Endothelial cell (in vitro differentiated cells): ENCODE measurements around the gene ANKS1B. TPM values are rescaled to one million over a fixed set of nuclear protein-coding genes. Genes with fewer than 3 reads are reported as not detected.

ENCODE experiments used
- DNase-seq: peaks from one replicate; pipeline ENCODE4 v3.0.0; 2021; ENCODE audit warnings: low spot score
- H3K27ac Mint-ChIP-seq: one replicate; pipeline ENCODE4 v1.8.0; 2021; ENCODE audit warnings: mixed read lengths, inconsistent platforms; ENCODE audit not compliant: unreplicated experiment
- H3K27me3 Mint-ChIP-seq: one replicate; pipeline ENCODE4 v1.8.0; 2021; ENCODE audit warnings: mild to moderate bottlenecking, moderate library complexity, mixed read lengths, inconsistent platforms; ENCODE audit not compliant: unreplicated experiment
- H3K36me3 Mint-ChIP-seq: one replicate; pipeline ENCODE4 v1.8.0; 2021; ENCODE audit warnings: mild to moderate bottlenecking, low read depth, mixed read lengths, inconsistent platforms; ENCODE audit not compliant: unreplicated experiment
- H3K4me1 Mint-ChIP-seq: one replicate; pipeline ENCODE4 v1.8.0; 2021; ENCODE audit warnings: mild to moderate bottlenecking, mixed read lengths, inconsistent platforms; ENCODE audit not compliant: unreplicated experiment
- H3K4me3 Mint-ChIP-seq: one replicate; pipeline ENCODE4 v1.8.0; 2021; ENCODE audit warnings: mild to moderate bottlenecking, mixed read lengths, inconsistent platforms; ENCODE audit not compliant: unreplicated experiment
- H3K9me3 Mint-ChIP-seq: one replicate; pipeline ENCODE4 v1.8.0; 2021; ENCODE audit warnings: mixed read lengths, inconsistent platforms; ENCODE audit not compliant: unreplicated experiment
- total RNA-seq: library from RNA; stranded (reverse); fragmentation: NEBNext Ultra II Directional; extraction: Animal tissue kit (Norgen Biotek cat#: 25700); gene quantifications from one replicate; pipeline ENCODE4 v1.2.1, GENCODE V29; 2021; ENCODE audit not compliant: unreplicated experiment
- TF ChIP-seq, protein P1 (sequence below): fragments of 200-600 bp; sonication (generic); IDR thresholded peaks from one replicate; pipeline ENCODE4 v1.5.0; 2021; ENCODE audit warnings: antibody characterized with exemption; ENCODE audit not compliant: unreplicated experiment

The ANKS1B gene
- total RNA-seq, 1 donor from 2014 or later = 2.6 TPM

GRCh38 chr12:99498756-99499155 is 486.0 kb downstream of the ANKS1B start:
- Mint-ChIP-seq H3K4me1 (no peaks in the 10 kb centered on the region), H3K27ac (no peak overlapping the region), H3K36me3 (no peaks in the 10 kb centered on the region), H3K27me3 (no peaks in the 10 kb centered on the region), H3K4me3 (no peak overlapping the region), H3K9me3 (no peaks in the 10 kb centered on the region)
- no peak for DNase-seq
- TF ChIP-seq, protein P1, sequence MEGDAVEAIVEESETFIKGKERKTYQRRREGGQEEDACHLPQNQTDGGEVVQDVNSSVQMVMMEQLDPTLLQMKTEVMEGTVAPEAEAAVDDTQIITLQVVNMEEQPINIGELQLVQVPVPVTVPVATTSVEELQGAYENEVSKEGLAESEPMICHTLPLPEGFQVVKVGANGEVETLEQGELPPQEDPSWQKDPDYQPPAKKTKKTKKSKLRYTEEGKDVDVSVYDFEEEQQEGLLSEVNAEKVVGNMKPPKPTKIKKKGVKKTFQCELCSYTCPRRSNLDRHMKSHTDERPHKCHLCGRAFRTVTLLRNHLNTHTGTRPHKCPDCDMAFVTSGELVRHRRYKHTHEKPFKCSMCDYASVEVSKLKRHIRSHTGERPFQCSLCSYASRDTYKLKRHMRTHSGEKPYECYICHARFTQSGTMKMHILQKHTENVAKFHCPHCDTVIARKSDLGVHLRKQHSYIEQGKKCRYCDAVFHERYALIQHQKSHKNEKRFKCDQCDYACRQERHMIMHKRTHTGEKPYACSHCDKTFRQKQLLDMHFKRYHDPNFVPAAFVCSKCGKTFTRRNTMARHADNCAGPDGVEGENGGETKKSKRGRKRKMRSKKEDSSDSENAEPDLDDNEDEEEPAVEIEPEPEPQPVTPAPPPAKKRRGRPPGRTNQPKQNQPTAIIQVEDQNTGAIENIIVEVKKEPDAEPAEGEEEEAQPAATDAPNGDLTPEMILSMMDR = no peak

- no peaks in the 10 kb centered on the region for H3K27me3 Mint-ChIP-seq
- no peaks in the 10 kb centered on the region for H3K36me3 Mint-ChIP-seq
- no peak for DNase-seq
- peaks cover 4% of the 10 kb centered on the region for H3K4me1 Mint-ChIP-seq
- no peaks in the 10 kb centered on the region for H3K9me3 Mint-ChIP-seq
- no peak overlapping the region for H3K4me3 Mint-ChIP-seq
- TF ChIP-seq, protein P1 = no peak
- no peak overlapping the region for H3K27ac Mint-ChIP-seq
Observed at GRCh38 chr12:99495799-99496198, 488.9 kb downstream of the ANKS1B start.

- Mint-ChIP-seq H3K27ac (no peak overlapping the region), H3K4me1 (peaks cover 4% of the 10 kb centered on the region), H3K36me3 (no peaks in the 10 kb centered on the region), H3K27me3 (no peaks in the 10 kb centered on the region), H3K9me3 (no peaks in the 10 kb centered on the region), H3K4me3 (no peak overlapping the region)
- DNase-seq = no peak
- TF ChIP-seq, protein P1 = no peak
Observed at GRCh38 chr12:99493197-99493596, 491.5 kb downstream of the ANKS1B start.

GRCh38 chr12:99486277-99486676 is 498.5 kb downstream of the ANKS1B start:
- Mint-ChIP-seq H3K27me3 (no peaks in the 10 kb centered on the region), H3K36me3 (no peaks in the 10 kb centered on the region), H3K4me1 (no peaks in the 10 kb centered on the region), H3K27ac (no peak overlapping the region), H3K9me3 (no peaks in the 10 kb centered on the region), H3K4me3 (no peak overlapping the region)
- TF ChIP-seq, protein P1 = no peak
- DNase-seq = no peak

- Mint-ChIP-seq H3K9me3 (no peaks in the 10 kb centered on the region), H3K27ac (no peak overlapping the region), H3K36me3 (no peaks in the 10 kb centered on the region), H3K4me1 (no peaks in the 10 kb centered on the region), H3K4me3 (no peak overlapping the region), H3K27me3 (no peaks in the 10 kb centered on the region)
- no peak for DNase-seq
- TF ChIP-seq, protein P1 = no peak
Observed at GRCh38 chr12:99479149-99479548, 505.6 kb downstream of the ANKS1B start.
